Spleen (tissue), 11 donors: Measurements from ENCODE around the gene GLOD5. TPM values are rescaled to one million over a fixed set of nuclear protein-coding genes. Genes with fewer than 3 reads are reported as not detected.

Experiments used
- DNase-seq: peaks from one replicate; pipeline ENCODE4 v3.0.0-alpha.2; 2020
- H3K27ac ChIP-seq, 8 donors: fragments of 200-600 bp; sonication (generic) in 7 of 8; 1 replicate in 4 of 8; 2 replicates in 4 of 8; pipeline versions ENCODE4 v1.5.0 to v1.8.0; 2016 to 2021; ENCODE audit warnings: inconsistent platforms in 4 of 8, mild to moderate bottlenecking in 4 of 8, moderate library complexity in 1 of 8
- H3K27me3 ChIP-seq, 7 donors: fragments of 200-600 bp; sonication (generic) in 6 of 7; replicated peaks in 1 of 7; 1 replicate in 4 of 7; 2 replicates in 3 of 7; pipeline versions ENCODE4 v1.5.0 to v1.8.0; 2016 to 2021; ENCODE audit warnings: inconsistent platforms in 3 of 7, mild to moderate bottlenecking in 1 of 7
- H3K36me3 ChIP-seq, 6 donors: fragments of 200-600 bp; sonication (generic) in 5 of 6; 1 replicate in 4 of 6; 2 replicates in 2 of 6; pipeline versions ENCODE4 v1.5.0 to v1.8.0; 2016 to 2021; ENCODE audit warnings: inconsistent platforms in 2 of 6
- H3K4me1 ChIP-seq, 6 donors: fragments of 200-600 bp; sonication (generic) in 5 of 6; 1 replicate in 3 of 6; 2 replicates in 3 of 6; pipeline versions ENCODE4 v1.5.0 to v1.8.0; 2016 to 2021; ENCODE audit warnings: inconsistent platforms in 3 of 6
- H3K4me3 ChIP-seq, 8 donors: fragments of 200-600 bp; sonication (generic) in 7 of 8; 1 replicate in 4 of 8; 2 replicates in 4 of 8; pipeline versions ENCODE4 v1.5.0 to v1.8.0; 2016 to 2021; ENCODE audit warnings: inconsistent platforms in 4 of 8, mild to moderate bottlenecking in 4 of 8, moderate library complexity in 2 of 8
- H3K9me3 ChIP-seq, 8 donors: fragments of 200-600 bp; sonication (generic) in 7 of 8; 1 replicate in 4 of 8; 2 replicates in 4 of 8; pipeline versions ENCODE4 v1.5.0 to v1.8.0; 2016 to 2021; ENCODE audit warnings: inconsistent platforms in 4 of 8
- POLR2A ChIP-seq, 3 donors: fragments of 450-650 bp; IDR thresholded peaks; one replicate each; pipeline ENCODE4 v1.5.1; 2017; ENCODE audit warnings: antibody characterized with exemption in 3 of 3, mild to moderate bottlenecking in 1 of 3
- POLR2AphosphoS5 ChIP-seq, 3 donors: sonication (generic); formaldehyde crosslinking; IDR thresholded peaks; one replicate each; pipeline ENCODE4 v1.5.1; 2017; ENCODE audit warnings: antibody characterized with exemption in 3 of 3
- WGBS, 5 donors: extraction: QIAGEN DNeasy Blood & Tissue Kit in 3 of 5; methylation state at CpG; one replicate each; pipeline versions ENCODE4 v1.1.5 to v1.1.7; 2013 to 2018; 5-methylcytosine and 5-hydroxymethylcytosine counted together
- intact Hi-C: fragments of 100-400 bp; cut with DNase I; formaldehyde crosslinking; loops from one replicate; pipeline ENCODE4 v1.15.0; 2023; ENCODE audit warnings: low total_unique reads
- polyA plus RNA-seq, 3 donors: library from polyadenylated mRNA; stranded (reverse); fragments of 200-250 nt; gene quantifications; one replicate each; pipeline ENCODE4 v1.2.1, GENCODE V29; 2013
- total RNA-seq, 7 donors: library from RNA; depleted of rRNA in 3 of 7; stranded (reverse); fragments of >200 nt in 3 of 7; fragmentation: NEBNext Ultra II Directional in 4 of 7; extraction: Animal tissue kit (Norgen Biotek cat#: 25700) in 4 of 7; gene quantifications; one replicate each; pipeline versions ENCODE4 v1.1.0 to v1.2.1, GENCODE V29; 2016 to 2021
- TF ChIP-seq, protein P1 (sequence below), 11 experiments: fragments of 200-600 bp in 7 of 11; fragments of 450-650 bp in 4 of 11; sonication (generic) in 4 of 11; IDR thresholded peaks in 8 of 11; conservative IDR thresholded peaks in 3 of 11; 1 replicate in 7 of 11; 2 replicates in 4 of 11; pipeline versions ENCODE4 v1.4.0 to v1.8.0; 2016 to 2021; ENCODE audit warnings: antibody characterized with exemption in 11 of 11, inconsistent platforms in 4 of 11, mild to moderate bottlenecking in 1 of 11
- donor health status: healthy with polysubstance abuse.
- donor health status: DM: no; HTN: no; CAD: no; lungs with moderate emphysema.
- donor health status: DM: no; HTN: no; CAD: no.
- donor health status: Bipolar disorder and iron deficiency.
- donor health status: healthy.
- donor health status: DM: no; HTN: no; CAD: no.
- donor health status: DM: yes; HTN: yes; CAD: no.

The GLOD5 gene
- total and polyA plus RNA-seq, 10 donors: not detected

DNA sequence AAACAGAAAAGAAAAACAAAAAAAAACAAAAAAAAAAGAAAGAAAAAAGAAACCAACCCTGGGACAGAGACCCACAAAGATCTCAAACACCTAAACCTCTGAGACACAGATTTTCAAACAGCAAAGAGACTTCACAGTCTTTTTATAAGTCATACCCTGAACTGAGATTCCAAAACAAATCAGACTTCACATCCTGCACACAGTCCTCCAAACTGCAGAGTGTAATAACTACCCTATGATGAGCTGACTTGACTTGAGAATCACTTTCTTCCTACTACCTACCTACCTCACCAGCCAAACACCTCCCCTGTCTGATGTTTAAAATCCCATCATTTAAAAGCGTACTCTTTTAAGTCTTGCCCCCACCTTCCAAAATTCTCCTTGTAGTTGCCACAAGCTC, 25.2 kb upstream of the GLOD5 start:
- H3K27me3 ChIP-seq: no peaks in the 10 kb centered on the region
- H3K4me1 ChIP-seq: peaks cover 0 to 17% (median 2%) of the 10 kb centered on the region in 6 donors
- no peaks in the 10 kb centered on the region for H3K9me3 ChIP-seq
- DNase-seq: no peak
- no peak for TF ChIP-seq POLR2AphosphoS5 (IDR thresholded peaks at IDR 0.05)
- no peak for TF ChIP-seq POLR2A (IDR thresholded peaks at IDR 0.05)
- TF ChIP-seq, protein P1, sequence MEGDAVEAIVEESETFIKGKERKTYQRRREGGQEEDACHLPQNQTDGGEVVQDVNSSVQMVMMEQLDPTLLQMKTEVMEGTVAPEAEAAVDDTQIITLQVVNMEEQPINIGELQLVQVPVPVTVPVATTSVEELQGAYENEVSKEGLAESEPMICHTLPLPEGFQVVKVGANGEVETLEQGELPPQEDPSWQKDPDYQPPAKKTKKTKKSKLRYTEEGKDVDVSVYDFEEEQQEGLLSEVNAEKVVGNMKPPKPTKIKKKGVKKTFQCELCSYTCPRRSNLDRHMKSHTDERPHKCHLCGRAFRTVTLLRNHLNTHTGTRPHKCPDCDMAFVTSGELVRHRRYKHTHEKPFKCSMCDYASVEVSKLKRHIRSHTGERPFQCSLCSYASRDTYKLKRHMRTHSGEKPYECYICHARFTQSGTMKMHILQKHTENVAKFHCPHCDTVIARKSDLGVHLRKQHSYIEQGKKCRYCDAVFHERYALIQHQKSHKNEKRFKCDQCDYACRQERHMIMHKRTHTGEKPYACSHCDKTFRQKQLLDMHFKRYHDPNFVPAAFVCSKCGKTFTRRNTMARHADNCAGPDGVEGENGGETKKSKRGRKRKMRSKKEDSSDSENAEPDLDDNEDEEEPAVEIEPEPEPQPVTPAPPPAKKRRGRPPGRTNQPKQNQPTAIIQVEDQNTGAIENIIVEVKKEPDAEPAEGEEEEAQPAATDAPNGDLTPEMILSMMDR (IDR thresholded peaks at IDR 0.05 in 8 of 11, conservative IDR thresholded peaks at IDR 0.05 in 3 of 11): no peak
- H3K36me3 ChIP-seq: no peaks in the 10 kb centered on the region
- H3K27ac ChIP-seq: peak overlapping the region in 3 of 8 donors; percentile 94 to 96 (median 94)
- H3K4me3 ChIP-seq: peak overlapping the region in 1 of 8 donors; percentile 73
- WGBS, 5 donors: 77 to 94% (median 81%) methylated on average over 1 of the region's 1 CpG
- intact Hi-C loops: no loop called here

DNA sequence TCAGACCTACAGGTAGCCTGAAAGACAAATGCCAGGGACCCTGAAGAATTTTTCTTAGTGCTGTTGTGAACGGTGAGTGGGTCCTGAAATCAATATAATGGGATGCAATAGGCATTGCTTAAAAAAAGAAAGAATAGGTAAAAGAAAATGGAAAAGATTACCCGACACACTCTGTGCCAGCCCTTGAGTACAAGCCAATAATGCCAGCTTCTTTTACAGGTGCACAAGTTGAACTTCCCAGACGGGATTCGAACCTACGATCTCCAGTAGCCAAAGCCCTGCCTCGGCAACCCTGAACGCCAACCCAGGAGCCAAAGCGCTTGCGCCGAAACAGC, 24.7 kb upstream of the GLOD5 start:
- no peak for DNase-seq
- Histone ChIP-seq H3K4me1 (peaks cover 0 to 17% (median 2%) of the 10 kb centered on the region in 6 donors), H3K36me3 (no peaks in the 10 kb centered on the region), H3K4me3 (peak overlapping the region in 6 of 8 donors; percentile 11 to 73 (median 48)), H3K9me3 (no peaks in the 10 kb centered on the region), H3K27me3 (no peaks in the 10 kb centered on the region), H3K27ac (peak overlapping the region in 6 of 8 donors; percentile 85 to 96 (median 94))
- TF ChIP-seq, protein P1 (IDR thresholded peaks at IDR 0.05 in 8 of 11, conservative IDR thresholded peaks at IDR 0.05 in 3 of 11): no peak
- TF ChIP-seq POLR2AphosphoS5 (IDR thresholded peaks at IDR 0.05) (no peak), POLR2A (IDR thresholded peaks at IDR 0.05) (no peak)
- WGBS, 5 donors: 5 to 50% (median 27%) methylated on average over 4 to 10 of the region's 10 CpGs
- intact Hi-C loops: no loop called here

GRCh38 chrX:48737213-48737938, 24.2 kb upstream of the GLOD5 start:
- 0 to 45% (median 2%) methylated on average over 22 to 48 of the region's 48 CpGs for whole genome bisulfite sequencing, 5 donors
- intact Hi-C loops: no loop called here
- TF ChIP-seq, protein P1 (IDR thresholded peaks at IDR 0.05 in 8 of 11, conservative IDR thresholded peaks at IDR 0.05 in 3 of 11): no peak
- peak in 1 of 3 donors; percentile 36 for TF ChIP-seq POLR2A (IDR thresholded peaks at IDR 0.05)
- peak; percentile 82 to 89 (median 89) for TF ChIP-seq POLR2AphosphoS5 (IDR thresholded peaks at IDR 0.05)

GRCh38 chrX:48737940-48738339, 23.6 kb upstream of the GLOD5 start:
- Histone ChIP-seq H3K36me3 (no peaks in the 10 kb centered on the region), H3K27ac (peak overlapping the region; percentile 53 to 96 (median 93)), H3K4me3 (peak overlapping the region in 7 of 8 donors; percentile 39 to 73 (median 47)), H3K9me3 (no peaks in the 10 kb centered on the region), H3K27me3 (no peaks in the 10 kb centered on the region), H3K4me1 (peaks cover 0 to 17% (median 2%) of the 10 kb centered on the region in 6 donors)
- WGBS, 5 donors: 53 to 69% (median 55%) methylated on average over 6 to 7 of the region's 7 CpGs
- no peak for DNase-seq
- TF ChIP-seq, protein P1 (IDR thresholded peaks at IDR 0.05 in 8 of 11, conservative IDR thresholded peaks at IDR 0.05 in 3 of 11): no peak
- intact Hi-C loops: no loop called here

More at GRCh38 chrX:48737213-48737938, 24.2 kb upstream of the GLOD5 start:
- peak; percentile 95 for DNase-seq
- H3K9me3 ChIP-seq: no peaks in the 10 kb centered on the region
- no peaks in the 10 kb centered on the region for H3K27me3 ChIP-seq
- peak overlapping the region; percentile 53 to 96 (median 93) for H3K27ac ChIP-seq
- peak overlapping the region; percentile 8 to 73 (median 44) for H3K4me3 ChIP-seq
- no peaks in the 10 kb centered on the region for H3K36me3 ChIP-seq
- H3K4me1 ChIP-seq: peaks cover 0 to 17% (median 2%) of the 10 kb centered on the region in 6 donors
